Measurements from ENCODE around the gene MRPL33. TPM values are rescaled to one million over a fixed set of nuclear protein-coding genes. Genes with fewer than 3 reads are reported as not detected.
A peak's percentile ranks its signal among the peaks of the same experiment; 100 is the strongest.

MRPL33 gene
- polyA plus RNA-seq, 3 donors, result 67.4 to 341 (median 331) TPM

- Histone ChIP-seq H3K27ac (ENCODE audit: low read depth in 1 of 2, low read length in 2 of 2) (no peak overlapping the region), H2AFZ (ENCODE audit: insufficient read depth, low read depth, low read length, poor library complexity, severe bottlenecking) (peak overlapping the region; percentile 47), H4K20me1 (ENCODE audit: insufficient read depth, low read length) (no peaks in the 10 kb centered on the region), H3K79me2 (ENCODE audit: insufficient read depth, low read length) (no peaks in the 10 kb centered on the region), H3K27me3 (ENCODE audit: control insufficient read depth in 2 of 2, insufficient read depth in 2 of 2, low read length in 2 of 2) (no peaks in the 10 kb centered on the region), H3K9me3 (replicated peaks in 1 of 2; ENCODE audit: control insufficient read depth in 1 of 2, insufficient read depth in 1 of 2, low read length in 2 of 2) (peaks cover 0 to 5% of the 10 kb centered on the region in 2 donors), H3K9ac (ENCODE audit: insufficient read depth, low read length, poor library complexity, severe bottlenecking) (no peak overlapping the region), H3K4me1 (ENCODE audit: control insufficient read depth in 1 of 2, insufficient read depth in 2 of 2, low read length in 2 of 2) (peaks cover 15 to 24% of the 10 kb centered on the region in 2 donors), H3K4me2 (replicated peaks; ENCODE audit: extremely low read depth, low read length, poor library complexity, severe bottlenecking) (no peak overlapping the region), H3K36me3 (replicated peaks in 1 of 2; ENCODE audit: control insufficient read depth in 1 of 2, insufficient read depth in 2 of 2, low read length in 2 of 2) (no peaks in the 10 kb centered on the region), H3K4me3 (replicated peaks in 1 of 3; ENCODE audit: low read depth in 2 of 3, low read length in 3 of 3) (no peak overlapping the region)
- Mint-ChIP-seq H3K36me3 (no peaks in the 10 kb centered on the region), H3K4me3 (no peak overlapping the region), H3K4me1 (peaks cover 21% of the 10 kb centered on the region), H3K9me3 (peaks cover 2 to 12% (median 6%) of the 10 kb centered on the region in 7 donors), H3K27me3 (ENCODE audit: low read depth in 3 of 3) (peaks cover 4 to 11% (median 4%) of the 10 kb centered on the region in 3 donors), H3K27ac (no peak overlapping the region)
- WGBS (ENCODE audit: insufficient coverage), result 58% methylated on average over 6 of the region's 7 CpGs
- peak in 2 of 3 donors; percentile 16 to 55 for DNase-seq
- intact Hi-C loops (cut with micrococcal nuclease), result no loop called here
- no peak for TF ChIP-seq CTCF (IDR thresholded peaks at IDR 0.05)
Observed at GRCh38 chr2:27737676-27738348, 33.7 kb upstream of the MRPL33 start.

- no peak overlapping the region for H3K27ac ChIP-seq (ENCODE audit: low read depth in 1 of 2, low read length in 2 of 2)
- Mint-ChIP-seq H3K27me3 (ENCODE audit: low read depth in 3 of 3) (peaks cover 4 to 11% (median 4%) of the 10 kb centered on the region in 3 donors), H3K27ac (no peak overlapping the region), H3K4me3 (no peak overlapping the region), H3K4me1 (peaks cover 22% of the 10 kb centered on the region), H3K36me3 (no peaks in the 10 kb centered on the region), H3K9me3 (peaks cover 0 to 5% (median 4%) of the 10 kb centered on the region in 7 donors)
- 95% methylated on average over 12 of the region's 13 CpGs for WGBS (ENCODE audit: insufficient coverage)
- no peak overlapping the region for H2AFZ ChIP-seq (ENCODE audit: insufficient read depth, low read depth, low read length, poor library complexity, severe bottlenecking)
- no peaks in the 10 kb centered on the region for H3K79me2 ChIP-seq (ENCODE audit: insufficient read depth, low read length)
- no peaks in the 10 kb centered on the region for H3K27me3 ChIP-seq (ENCODE audit: control insufficient read depth in 2 of 2, insufficient read depth in 2 of 2, low read length in 2 of 2)
- intact Hi-C loops (cut with micrococcal nuclease), result no loop called here
- peaks cover 15 to 24% of the 10 kb centered on the region in 2 donors for H3K4me1 ChIP-seq (ENCODE audit: control insufficient read depth in 1 of 2, insufficient read depth in 2 of 2, low read length in 2 of 2)
- no peak for DNase-seq
- H3K4me2 ChIP-seq (replicated peaks; ENCODE audit: extremely low read depth, low read length, poor library complexity, severe bottlenecking), result no peak overlapping the region
- H3K4me3 ChIP-seq (replicated peaks in 1 of 3; ENCODE audit: low read depth in 2 of 3, low read length in 3 of 3), result no peak overlapping the region
- no peaks in the 10 kb centered on the region for H4K20me1 ChIP-seq (ENCODE audit: insufficient read depth, low read length)
- no peaks in the 10 kb centered on the region for H3K36me3 ChIP-seq (replicated peaks in 1 of 2; ENCODE audit: control insufficient read depth in 1 of 2, insufficient read depth in 2 of 2, low read length in 2 of 2)
- TF ChIP-seq CTCF (IDR thresholded peaks at IDR 0.05), result no peak
- H3K9ac ChIP-seq (ENCODE audit: insufficient read depth, low read length, poor library complexity, severe bottlenecking), result no peak overlapping the region
- peaks cover 0 to under 1% of the 10 kb centered on the region in 2 donors for H3K9me3 ChIP-seq (replicated peaks in 1 of 2; ENCODE audit: control insufficient read depth in 1 of 2, insufficient read depth in 1 of 2, low read length in 2 of 2)
Observed at GRCh38 chr2:27738349-27739057, 33.0 kb upstream of the MRPL33 start.
